Measurements from ENCODE around the gene VPS25.
A peak's percentile ranks its signal among the peaks of the same experiment; 100 is the strongest.
"Not testable (repeated sequence)": the region's sequence is repeated elsewhere in the genome, so short reads cannot be mapped to it uniquely, and the experiment has no call there.

VPS25 gene

GRCh38 chr17:42769964-42770363, 3.3 kb upstream of the VPS25 start:
- not testable (repeated sequence) for DNase-seq

GRCh38 chr17:42772945-42773289, 332 bp upstream of the VPS25 start:
- DNase-seq = no peak

GRCh38 chr17:42774066-42774745, 957 bp downstream of the VPS25 start:
- DNase-seq = no peak

- no peak for DNase-seq
Measured at GRCh38 chr17:42775534-42776098, 2.4 kb downstream of the VPS25 start.

- no peak for DNase-seq
Measured at GRCh38 chr17:42778570-42778969, 5.3 kb downstream of the VPS25 start.

GRCh38 chr17:42779304-42779935, 6.2 kb downstream of the VPS25 start:
- DNase-seq = no peak

- DNase-seq = peak; percentile 34
Measured at GRCh38 chr17:42779936-42780850, 6.9 kb downstream of the VPS25 start, which contains the start of gene WNK4. Gene WNK4 (plus strand): TSS chr17:42780610. CDS start chr17:42780699, 89 bp downstream.

- DNase-seq = peak; percentile 65
Measured at GRCh38 chr17:42780851-42781638, 7.8 kb downstream of the VPS25 start.

- peak; percentile 12 for DNase-seq
Measured at GRCh38 chr17:42781639-42782165, 8.5 kb downstream of the VPS25 start.

- DNase-seq = no peak
Measured at GRCh38 chr17:42782166-42783061, 9.2 kb downstream of the VPS25 start.

- no peak for DNase-seq
Measured at GRCh38 chr17:42783062-42783790, 10.0 kb downstream of the VPS25 start.

GRCh38 chr17:42783791-42784138, 10.5 kb downstream of the VPS25 start:
- peak; percentile 10 for DNase-seq

GRCh38 chr17:42784409-42784808, 11.2 kb downstream of the VPS25 start:
- DNase-seq = no peak

- DNase-seq = peak; percentile 47
Measured at GRCh38 chr17:42784811-42785592, 11.8 kb downstream of the VPS25 start.

- DNase-seq = no peak
Measured at GRCh38 chr17:42787266-42787665, 14.0 kb downstream of the VPS25 start.

- DNase-seq = no peak
Measured at GRCh38 chr17:42791948-42792347, 18.7 kb downstream of the VPS25 start.

GRCh38 chr17:42792545-42792944, 19.3 kb downstream of the VPS25 start:
- no peak for DNase-seq

GRCh38 chr17:42795061-42795460, 21.8 kb downstream of the VPS25 start:
- DNase-seq = no peak

GRCh38 chr17:42795465-42795864, 22.2 kb downstream of the VPS25 start:
- DNase-seq = no peak
